C4-2B (cell line): ENCODE results near the gene SPEM1.

Experiments
- CTCF ChIP-seq: fragments of 450-650 bp; conservative IDR thresholded peaks from 2 replicates; pipeline ENCODE4 v1.5.1; 2017; ENCODE audit warnings: mild to moderate bottlenecking
- ZFX ChIP-seq: fragments of 450-650 bp; IDR thresholded peaks from 2 replicates; pipeline ENCODE4 v1.6.1; 2017

- TF ChIP-seq CTCF (no peak), ZFX (no peak)
Observed at GRCh38 chr17:7437950-7438614, 18.0 kb downstream of the SPEM1 start.
